GM19099 (cell line): ENCODE results near the gene PDE7B.

ENCODE experiments used
- POLR2A ChIP-seq: IDR thresholded peaks from 3 replicates; pipeline ENCODE4 v1.6.1; 2011; ENCODE audit warnings: low read depth; ENCODE audit not compliant: insufficient read length; ENCODE audit errors: extremely low read depth

The PDE7B gene

DNA sequence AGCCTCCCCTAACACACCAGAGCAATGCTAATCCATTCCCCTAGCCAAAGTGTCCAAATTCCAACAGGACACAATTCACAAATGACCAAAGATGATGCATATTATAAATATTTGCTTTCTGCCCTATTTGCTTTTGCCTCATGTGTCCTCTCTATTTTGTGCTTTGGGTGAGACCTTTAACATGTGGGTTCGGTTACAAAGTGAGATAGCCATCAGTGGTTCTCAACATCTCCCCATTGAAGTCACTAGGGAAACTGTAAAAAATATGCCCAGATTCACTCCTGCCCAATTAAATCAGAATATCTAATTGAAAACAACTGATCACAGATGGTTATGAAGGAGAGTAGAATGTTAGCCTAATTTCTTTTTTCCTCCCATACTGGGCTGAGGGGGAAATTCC lies 239.4 kb downstream of the PDE7B start:
- TF ChIP-seq POLR2A, result no peak

DNA sequence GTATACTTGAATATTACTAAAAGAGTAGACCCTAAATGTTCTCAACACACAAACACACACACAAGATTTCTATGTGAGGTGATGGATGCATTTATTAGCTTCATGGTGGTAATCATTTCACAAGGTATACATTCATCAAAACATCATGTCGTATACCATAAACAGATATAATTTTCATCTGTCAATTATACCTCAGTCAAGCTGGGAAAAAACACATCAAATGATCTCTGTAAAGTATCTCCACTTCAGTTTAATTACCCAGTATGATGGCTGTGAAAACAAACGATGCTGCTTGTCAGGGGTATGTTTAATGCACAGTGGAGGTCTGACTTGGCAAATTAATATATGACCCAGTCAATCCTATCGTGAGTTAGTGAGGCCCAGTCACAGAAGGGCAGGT lies 241.4 kb downstream of the PDE7B start:
- TF ChIP-seq POLR2A, result no peak

DNA sequence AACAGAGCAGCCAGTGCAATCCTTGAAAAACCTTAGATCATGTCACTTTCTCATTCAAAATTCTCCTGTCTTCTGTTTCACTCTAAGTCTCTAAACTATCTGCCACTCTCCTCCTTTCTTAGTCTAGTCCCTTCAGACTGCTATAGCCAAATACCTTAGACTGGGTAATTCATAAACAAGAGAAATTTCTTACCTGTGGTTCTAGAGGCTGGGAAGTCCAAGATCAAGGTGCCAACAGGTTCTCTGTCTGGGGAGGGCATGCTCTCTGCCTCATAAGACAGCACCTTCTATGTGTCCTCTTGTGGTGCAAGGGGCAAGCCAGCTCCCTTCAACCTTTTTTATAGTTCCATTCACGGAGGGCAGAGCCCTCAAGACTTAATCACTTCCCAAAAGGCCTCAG lies 242.3 kb downstream of the PDE7B start:
- no peak for TF ChIP-seq POLR2A

DNA sequence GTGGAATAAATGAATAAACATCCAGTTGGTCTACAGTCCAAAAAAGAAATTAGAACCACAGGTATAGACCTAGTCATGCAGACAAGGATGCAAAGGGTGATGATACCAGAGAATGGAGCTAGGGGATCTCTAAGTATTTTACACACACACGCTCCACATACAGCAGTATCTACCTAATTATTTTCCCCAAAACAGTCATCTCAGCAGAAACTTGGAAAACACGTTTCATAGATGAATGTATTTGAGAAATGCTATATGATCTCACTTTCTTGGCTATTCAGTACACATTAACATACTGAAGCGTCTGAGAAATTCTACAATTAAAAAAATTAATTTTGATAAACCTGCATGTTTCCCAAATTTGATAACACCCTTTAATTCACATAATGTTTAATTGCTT lies 243.3 kb downstream of the PDE7B start:
- no peak for TF ChIP-seq POLR2A

DNA sequence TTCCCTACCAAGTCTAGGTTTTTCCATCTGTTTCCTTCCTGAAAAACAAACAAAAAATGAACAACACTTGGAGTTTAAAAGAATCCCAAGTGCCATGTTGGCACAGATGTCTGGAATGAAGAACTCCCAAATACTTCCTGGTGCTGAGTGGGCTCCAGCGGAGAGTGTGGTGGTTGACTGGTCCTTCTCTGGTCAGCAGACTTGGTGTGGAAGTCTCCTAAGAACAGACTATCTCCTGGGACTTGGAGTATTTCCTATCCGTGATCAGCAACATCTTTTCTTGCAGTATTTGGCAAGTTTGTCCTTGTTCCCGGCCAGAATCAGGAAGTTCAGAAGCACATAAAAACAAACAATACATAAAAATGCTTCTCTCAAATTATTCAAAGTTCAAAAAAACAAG lies 244.5 kb downstream of the PDE7B start:
- no peak for TF ChIP-seq POLR2A

DNA sequence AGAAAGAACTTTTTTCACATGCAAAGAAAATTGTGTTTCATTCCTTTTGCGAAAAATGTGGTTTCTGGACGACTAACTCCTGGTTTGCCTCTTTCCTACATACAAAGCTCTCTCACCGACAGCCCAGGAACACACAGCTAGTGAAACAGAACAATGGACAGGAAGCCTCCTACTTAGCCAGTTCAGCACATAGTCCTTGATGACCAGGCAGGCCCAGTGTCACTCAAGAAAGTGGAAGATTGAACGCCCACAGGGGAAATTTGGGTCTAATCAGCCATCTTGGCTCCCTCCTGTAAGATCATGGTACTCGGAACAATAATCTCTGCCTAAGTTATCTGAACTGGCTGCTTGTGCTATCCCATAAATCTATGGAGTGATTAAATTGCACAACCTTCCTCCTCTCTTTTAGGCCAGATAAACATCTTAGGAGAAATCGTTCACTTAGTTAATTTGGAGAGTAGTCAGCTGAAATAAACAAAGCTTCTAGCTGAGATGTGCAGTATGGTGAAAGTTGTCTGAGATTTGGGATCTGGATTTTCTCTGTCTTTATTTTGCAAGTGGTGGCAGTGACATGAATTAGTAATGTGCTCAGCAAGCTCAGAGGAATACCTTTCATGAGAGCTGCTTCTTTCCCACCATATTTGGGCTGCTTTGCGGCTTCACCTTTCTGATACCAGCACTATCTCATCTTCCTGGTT lies 251.6 kb downstream of the PDE7B start:
- no peak for TF ChIP-seq POLR2A

DNA sequence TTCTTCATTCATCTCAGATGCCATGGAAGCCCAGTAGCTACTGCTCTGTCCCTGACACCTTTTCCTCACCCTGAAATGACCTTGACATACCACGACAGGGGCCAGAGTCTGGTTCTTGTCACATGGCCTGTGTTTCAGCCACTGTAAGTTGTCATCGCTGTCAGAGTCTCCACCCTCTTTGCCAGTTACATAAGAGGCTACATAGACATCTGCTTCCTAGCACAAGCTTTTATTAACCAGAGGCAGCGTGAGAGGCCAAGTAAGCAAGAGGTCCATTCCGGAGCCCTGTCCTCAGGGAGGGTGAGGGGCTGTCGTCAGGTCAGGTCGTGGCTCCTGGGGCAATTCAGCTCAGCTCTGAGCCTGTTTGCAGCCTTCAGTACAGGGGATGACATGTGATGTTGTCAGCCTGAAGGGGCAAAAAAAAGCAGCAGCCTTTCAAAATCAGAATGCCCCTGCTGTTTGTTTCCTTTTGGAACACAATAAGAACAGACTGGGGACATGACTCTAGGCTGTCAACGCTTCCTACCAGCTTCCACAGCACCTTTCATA lies 252.3 kb downstream of the PDE7B start:
- no peak for TF ChIP-seq POLR2A

DNA sequence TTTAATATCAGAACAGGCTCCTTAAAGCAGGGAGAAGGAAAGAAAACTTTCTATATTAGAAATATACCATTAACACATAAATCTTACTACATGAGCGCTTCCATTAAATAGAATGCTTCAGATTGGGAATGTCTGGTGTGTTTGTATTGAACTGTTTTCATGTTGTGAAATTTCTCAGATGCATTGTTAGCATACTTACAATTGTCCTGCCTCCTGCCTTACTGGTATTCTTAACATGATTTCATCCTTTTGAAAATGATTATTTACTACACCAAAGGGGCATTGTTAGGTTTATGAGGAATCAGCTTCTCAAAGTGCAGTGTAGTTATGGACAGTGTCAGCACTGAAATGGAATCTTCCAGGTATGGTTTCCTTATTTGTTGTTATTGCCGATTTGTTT lies 253.1 kb downstream of the PDE7B start:
- TF ChIP-seq POLR2A, result no peak

DNA sequence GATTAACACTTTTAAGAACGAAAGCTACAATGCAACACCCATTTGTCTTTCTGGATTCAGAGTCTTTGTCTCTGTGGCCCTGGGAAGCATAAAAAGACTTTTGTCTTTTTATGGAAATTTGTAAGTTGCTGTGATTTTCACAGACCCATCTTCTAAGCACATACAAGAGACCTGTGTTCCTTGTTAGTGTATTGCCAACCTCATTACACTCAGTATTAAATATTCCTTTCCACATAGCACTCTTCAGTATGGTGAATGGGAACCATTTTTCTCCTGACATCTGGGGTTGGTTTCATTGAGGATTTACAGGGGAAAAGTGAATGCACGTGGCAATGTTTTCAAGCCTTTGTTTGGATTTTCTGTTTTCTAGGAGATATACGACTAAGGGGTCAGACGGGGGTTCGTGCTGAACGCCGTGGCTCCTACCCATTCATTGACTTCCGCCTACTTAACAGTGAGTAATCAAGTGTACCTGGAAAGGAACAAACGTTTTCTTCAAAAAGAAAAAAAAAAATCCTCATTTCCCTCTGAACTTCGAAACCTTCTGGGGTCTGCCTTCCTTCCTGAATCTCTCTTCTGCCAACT lies 257.0 kb downstream of the PDE7B start:
- TF ChIP-seq POLR2A, result no peak

DNA sequence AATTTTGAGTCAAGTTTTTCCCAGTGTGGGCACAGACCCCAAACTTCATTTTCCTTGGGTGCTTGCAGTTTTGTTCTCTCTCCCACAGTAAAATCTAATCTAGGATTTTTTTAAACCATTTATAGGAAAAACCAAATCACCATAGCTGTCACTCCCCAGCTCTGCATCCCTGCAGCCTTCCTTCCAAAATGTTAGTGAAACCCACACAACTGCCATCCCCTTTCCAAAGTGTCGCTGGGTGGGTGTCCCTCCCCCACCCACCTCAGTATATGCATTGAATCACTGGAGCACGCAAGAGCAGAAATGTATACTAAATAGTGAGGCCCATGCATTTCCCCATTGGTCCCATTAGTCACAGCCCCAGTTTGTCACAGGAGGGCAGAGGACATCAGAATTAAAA lies 260.3 kb downstream of the PDE7B start:
- TF ChIP-seq POLR2A, result no peak

DNA sequence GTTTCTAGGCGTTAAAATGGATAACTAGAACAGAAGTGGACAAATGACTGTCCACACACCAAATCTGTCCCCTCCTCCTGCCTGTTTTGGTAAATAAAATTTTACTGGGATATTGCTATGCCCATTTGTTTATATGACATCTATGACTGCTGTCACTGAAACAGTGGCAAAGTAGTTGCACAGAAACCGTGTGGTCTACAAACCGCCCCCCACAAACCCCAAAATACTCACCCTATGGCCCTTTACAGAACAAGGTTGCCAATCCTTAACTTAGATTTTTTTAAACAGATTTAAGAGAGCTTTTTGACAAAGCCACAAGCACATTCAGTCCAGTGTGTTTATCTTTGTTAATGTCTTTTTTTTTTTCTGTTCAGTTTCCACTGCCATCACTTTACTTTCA lies 260.8 kb downstream of the PDE7B start:
- no peak for TF ChIP-seq POLR2A

DNA sequence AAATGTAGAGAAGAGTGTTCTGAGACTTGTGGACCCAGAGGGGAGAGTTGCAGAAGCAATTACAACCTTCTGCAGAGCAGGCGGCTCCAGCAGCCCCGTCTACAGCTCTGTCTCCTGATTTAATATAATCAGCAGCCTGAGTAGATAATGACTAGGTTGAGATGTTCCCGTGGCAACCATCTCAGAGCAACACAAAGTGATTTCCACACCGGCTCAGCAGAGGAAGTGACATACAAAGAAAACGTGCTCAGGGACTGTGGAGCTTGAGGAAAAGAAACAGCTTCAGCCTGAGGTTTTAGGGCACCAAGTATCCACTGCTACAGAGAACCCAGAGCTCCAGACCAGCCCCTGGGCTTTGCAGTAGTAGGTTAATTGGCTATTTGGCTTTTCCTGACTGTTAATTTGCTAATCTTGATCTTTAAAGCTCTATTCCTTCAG lies 262.3 kb downstream of the PDE7B start:
- TF ChIP-seq POLR2A, result no peak

DNA sequence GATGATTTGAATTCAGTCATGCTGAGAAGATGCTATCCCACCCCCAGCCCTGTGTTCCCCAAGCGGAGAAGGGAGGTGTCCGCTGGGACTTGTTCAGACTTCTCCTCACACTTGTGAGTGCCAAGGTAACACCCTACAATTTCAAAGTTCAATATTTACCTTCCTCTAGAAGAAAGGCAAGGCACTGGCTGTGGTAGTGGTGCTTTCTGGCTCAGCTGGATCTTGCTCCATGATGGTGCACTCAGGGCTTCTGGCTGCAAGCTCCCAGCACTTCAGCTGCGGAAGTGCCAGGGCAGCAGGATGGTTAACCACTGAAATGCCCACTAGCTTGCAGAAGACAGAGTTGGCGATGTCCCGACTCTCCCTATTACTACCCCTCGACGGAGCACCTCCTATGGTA lies 263.2 kb downstream of the PDE7B start:
- TF ChIP-seq POLR2A, result no peak

DNA sequence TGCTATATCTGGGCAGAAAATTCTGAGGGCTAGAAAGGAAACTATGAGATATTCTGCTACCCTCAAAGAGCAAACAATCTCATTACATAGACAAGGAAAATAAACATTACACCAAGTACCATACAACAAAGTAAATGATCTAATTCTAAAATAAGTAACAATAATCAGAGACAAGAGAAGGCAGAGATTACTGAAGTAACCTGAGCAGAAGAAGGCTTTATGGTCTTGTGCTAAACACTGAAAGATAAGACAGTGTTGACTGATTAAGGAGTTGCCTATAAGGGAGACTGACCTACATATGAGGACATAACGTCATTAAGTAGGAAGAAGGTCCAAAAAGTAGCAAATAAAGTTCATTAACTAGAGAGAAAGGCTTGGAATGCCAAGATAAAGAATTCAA lies 264.4 kb downstream of the PDE7B start:
- TF ChIP-seq POLR2A, result no peak

DNA sequence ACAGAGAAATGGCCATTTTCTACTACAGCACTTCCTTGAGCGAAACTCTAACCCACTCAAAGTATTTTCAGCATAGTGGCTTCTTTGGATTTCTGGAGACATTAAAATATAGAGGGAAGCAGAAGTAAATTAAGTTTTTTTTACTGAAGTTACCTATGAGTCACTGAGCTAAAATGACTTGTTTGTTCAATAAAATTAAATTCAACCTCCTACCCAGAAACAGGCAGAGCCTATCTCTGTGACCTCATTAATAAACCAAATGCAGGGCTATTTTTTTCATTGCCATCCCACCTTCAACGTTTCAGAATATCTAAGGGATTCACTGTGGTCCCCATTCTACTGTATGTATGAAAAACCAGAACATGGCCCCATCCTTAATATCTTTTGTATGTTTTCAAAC lies 265.6 kb downstream of the PDE7B start:
- TF ChIP-seq POLR2A, result no peak

DNA sequence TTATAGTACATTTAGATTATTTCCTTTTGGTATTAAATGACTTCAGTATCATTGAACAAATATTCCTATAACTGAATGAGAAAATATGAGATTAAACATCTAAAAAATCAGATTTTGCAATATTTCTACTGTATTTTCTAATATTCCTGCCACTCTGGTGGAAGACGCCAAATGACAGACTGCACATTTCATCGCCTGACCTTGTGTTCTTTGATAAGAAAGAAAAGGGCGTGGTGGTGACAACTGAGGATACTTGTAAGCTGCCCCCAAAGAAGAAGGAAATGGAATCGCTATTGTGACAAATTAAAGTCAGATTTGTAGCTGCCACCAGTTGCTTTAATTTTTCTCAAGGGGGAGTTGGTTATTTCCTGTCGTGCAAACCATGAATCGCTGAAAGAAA lies 267.3 kb downstream of the PDE7B start:
- no peak for TF ChIP-seq POLR2A
